WTC11 (cell line): ENCODE results near the gene KCNQ4.

Experiments used
- ATF3 ChIP-seq: sonication (generic); formaldehyde crosslinking; conservative IDR thresholded peaks from 2 replicates; pipeline ENCODE4 v1.8.1; 2022; ENCODE audit warnings: mild to moderate bottlenecking, missing genetic modification reagents
- CTCF ChIP-seq: fragments of 200-600 bp; IDR thresholded peaks from 2 replicates; pipeline ENCODE4 v1.8.0; 2022; ENCODE audit warnings: antibody characterized with exemption
- E2F1 ChIP-seq: sonication (generic); formaldehyde crosslinking; IDR thresholded peaks from 2 replicates; pipeline ENCODE4 v1.8.0; 2022; ENCODE audit warnings: mild to moderate bottlenecking, missing genetic modification reagents
- FOXJ3 ChIP-seq: sonication (generic); formaldehyde crosslinking; IDR thresholded peaks from 2 replicates; pipeline ENCODE4 v1.9.0; 2021; ENCODE audit warnings: missing genetic modification reagents, mild to moderate bottlenecking, borderline replicate concordance
- GRHL2 ChIP-seq: fragments of 250-450 bp; sonication (Bioruptor Pico); IDR thresholded peaks from 2 replicates; pipeline ENCODE4 v1.8.0; 2022; ENCODE audit warnings: mild to moderate bottlenecking, moderate library complexity; ENCODE audit not compliant: insufficient replicate concordance, severe bottlenecking
- TEAD4 ChIP-seq: sonication (generic); formaldehyde crosslinking; IDR thresholded peaks from 2 replicates; pipeline ENCODE4 v1.8.0; 2022; ENCODE audit warnings: mild to moderate bottlenecking, missing genetic modification reagents
- ZNF423 ChIP-seq: fragments of 250-450 bp; sonication (Bioruptor Pico); IDR thresholded peaks from 2 replicates; pipeline ENCODE4 v2.1.2; 2022; ENCODE audit warnings: mild to moderate bottlenecking, moderate library complexity

GRCh38 chr1:40817791-40818263, 34.2 kb downstream of the KCNQ4 start:
- TF ChIP-seq GRHL2 (CRISPR knock-in tag) (no peak), E2F1 (CRISPR knock-in tag) (no peak), ZNF423 (no peak), CTCF (no peak), TEAD4 (CRISPR knock-in tag) (no peak), ATF3 (CRISPR knock-in tag) (no peak), FOXJ3 (CRISPR knock-in tag) (no peak)
